Mesodermal cell (in vitro differentiated cells): Measurements from ENCODE around the gene CERKL.

Source experiments
- H3K27ac ChIP-seq: 2 replicates; pipeline ENCODE4 v1.7.0; 2013; ENCODE audit warnings: mild to moderate bottlenecking, low read depth, low read length, moderate library complexity; ENCODE audit not compliant: severe bottlenecking
- H3K36me3 ChIP-seq: 2 replicates; pipeline ENCODE4 v1.7.1; 2013; ENCODE audit warnings: mild to moderate bottlenecking, low read length, moderate library complexity; ENCODE audit not compliant: control insufficient read depth, insufficient read depth
- H3K4me1 ChIP-seq: one replicate; pipeline ENCODE4 v1.7.1; 2013; ENCODE audit warnings: mild to moderate bottlenecking, low read length; ENCODE audit not compliant: insufficient read depth, control insufficient read depth, poor library complexity, severe bottlenecking
- H3K4me3 ChIP-seq: 2 replicates; pipeline ENCODE4 v1.7.0; 2013; ENCODE audit warnings: low read length, control low read depth, mild to moderate bottlenecking; ENCODE audit not compliant: insufficient read depth, poor library complexity, severe bottlenecking; ENCODE audit errors: extremely low read depth
- H3K9me3 ChIP-seq: 2 replicates; pipeline ENCODE4 v1.7.1; 2013; ENCODE audit warnings: mild to moderate bottlenecking, low read length, moderate library complexity; ENCODE audit not compliant: control insufficient read depth
- WGBS, 2 experiments: methylation state at CpG; one replicate each; pipeline ENCODE4 v1.1.5; 2013; ENCODE audit warnings: missing lambda C conversion rate in 2 of 2; ENCODE audit not compliant: insufficient coverage in 2 of 2; 5-methylcytosine and 5-hydroxymethylcytosine counted together

The CERKL gene

GRCh38 chr2:181623159-181623558 is 33.7 kb downstream of the CERKL start:
- Histone ChIP-seq H3K4me1 (no peaks in the 10 kb centered on the region), H3K36me3 (no peaks in the 10 kb centered on the region), H3K27ac (no peak overlapping the region), H3K9me3 (no peaks in the 10 kb centered on the region), H3K4me3 (no peak overlapping the region)

- no peaks in the 10 kb centered on the region for H3K9me3 ChIP-seq
- no peak overlapping the region for H3K27ac ChIP-seq
- no peaks in the 10 kb centered on the region for H3K36me3 ChIP-seq
- H3K4me3 ChIP-seq = no peak overlapping the region
- no peaks in the 10 kb centered on the region for H3K4me1 ChIP-seq
- WGBS, 2 experiments = 78 to 80% methylated on average over 1 of the region's 3 CpGs
Observed at GRCh38 chr2:181621779-181622490, 35.0 kb downstream of the CERKL start.

GRCh38 chr2:181619516-181619915 is 37.4 kb downstream of the CERKL start:
- WGBS, 2 experiments = 63 to 70% methylated on average over 1 of the region's 2 CpGs
- Histone ChIP-seq H3K27ac (no peak overlapping the region), H3K4me3 (no peak overlapping the region), H3K36me3 (no peaks in the 10 kb centered on the region), H3K4me1 (no peaks in the 10 kb centered on the region), H3K9me3 (no peaks in the 10 kb centered on the region)

GRCh38 chr2:181616715-181617114 is 40.2 kb downstream of the CERKL start:
- no CpG with 5 or more reads among the region's 1 CpG for WGBS, 2 experiments
- H3K9me3 ChIP-seq = no peaks in the 10 kb centered on the region

GRCh38 chr2:181614874-181615638 is 41.8 kb downstream of the CERKL start:
- Histone ChIP-seq H3K27ac (no peak overlapping the region), H3K4me3 (no peak overlapping the region)
- WGBS, 2 experiments = 91 to 97% methylated on average over 4 of the region's 7 CpGs

More at GRCh38 chr2:181616715-181617114, 40.2 kb downstream of the CERKL start:
- H3K36me3 ChIP-seq = no peaks in the 10 kb centered on the region
- no peak overlapping the region for H3K4me3 ChIP-seq
- no peaks in the 10 kb centered on the region for H3K4me1 ChIP-seq
- no peak overlapping the region for H3K27ac ChIP-seq

DNA sequence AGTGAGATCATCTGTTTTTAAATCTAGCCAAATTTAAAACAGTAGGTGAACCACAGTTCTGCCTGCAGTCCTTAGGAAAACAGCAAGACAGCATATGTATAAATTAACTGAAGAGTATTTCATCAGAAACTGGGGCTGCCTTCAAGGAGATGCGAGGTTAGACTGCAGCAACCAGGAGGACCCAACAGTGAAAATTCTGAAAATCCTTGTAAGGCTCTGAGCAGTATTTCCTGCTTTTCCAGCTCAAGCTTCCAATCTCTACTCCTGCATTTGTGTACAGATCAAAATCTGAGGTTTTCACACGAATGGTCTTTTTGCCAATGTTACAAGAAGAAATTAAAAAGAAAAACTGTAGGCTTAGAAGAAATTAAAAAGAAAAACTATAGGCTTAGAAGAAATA is 43.7 kb downstream of the CERKL start:
- WGBS, 2 experiments = 86% methylated on average over 1 of the region's 2 CpGs; no CpG with 5 or more reads in 1 of the 2 experiments
- Histone ChIP-seq H3K36me3 (no peaks in the 10 kb centered on the region), H3K9me3 (no peaks in the 10 kb centered on the region), H3K4me3 (no peak overlapping the region), H3K4me1 (no peaks in the 10 kb centered on the region), H3K27ac (no peak overlapping the region)

More at GRCh38 chr2:181614874-181615638, 41.8 kb downstream of the CERKL start:
- Histone ChIP-seq H3K4me1 (no peaks in the 10 kb centered on the region), H3K9me3 (no peaks in the 10 kb centered on the region), H3K36me3 (no peaks in the 10 kb centered on the region)

DNA sequence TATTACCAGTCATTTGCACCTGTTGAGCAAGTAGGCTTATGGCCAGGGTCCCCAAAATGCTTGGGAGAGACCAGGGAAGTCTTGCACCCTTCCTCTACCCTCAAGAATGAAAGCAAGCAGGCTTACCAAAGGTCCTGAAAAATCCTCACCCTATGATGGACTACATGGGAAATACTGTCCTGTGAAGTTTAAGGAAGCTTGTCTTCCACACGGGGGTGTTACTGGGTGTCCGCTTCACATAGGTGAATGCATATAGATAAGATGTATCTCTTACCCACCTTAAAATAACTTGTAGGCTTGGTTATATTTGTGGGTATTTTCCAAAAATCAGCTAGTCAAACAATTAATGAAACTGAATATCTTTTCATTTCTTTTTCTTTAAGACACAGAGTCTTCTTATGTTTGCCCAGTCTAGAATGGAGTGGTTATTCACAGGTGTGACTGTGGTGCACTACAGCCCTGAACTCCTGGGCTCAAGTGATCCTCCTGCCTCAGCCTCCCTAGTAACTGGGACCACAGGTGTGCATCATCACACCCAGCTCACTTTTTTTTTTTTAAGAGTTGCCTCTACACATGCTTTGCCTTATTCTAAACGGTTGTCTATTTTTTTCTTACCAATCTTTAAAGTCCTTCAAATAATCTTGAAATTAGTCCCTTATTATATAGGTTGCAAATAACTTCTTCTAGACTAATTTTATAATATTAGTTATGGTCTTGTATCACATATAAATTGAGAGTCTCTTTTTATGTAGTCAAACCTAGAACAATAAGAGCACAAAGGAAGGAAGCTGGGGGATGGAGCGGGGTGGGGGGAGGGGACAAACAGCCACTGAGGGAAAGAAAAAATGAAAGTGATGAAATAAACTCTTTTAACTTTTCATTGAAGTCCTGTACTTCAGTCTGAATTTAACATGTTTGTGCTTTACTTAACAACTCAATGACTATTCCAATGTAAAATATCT is 49.0 kb downstream of the CERKL start:
- Histone ChIP-seq H3K4me3 (no peak overlapping the region), H3K27ac (no peak overlapping the region), H3K4me1 (no peaks in the 10 kb centered on the region), H3K9me3 (no peaks in the 10 kb centered on the region), H3K36me3 (no peaks in the 10 kb centered on the region)
- 100% methylated on average over 1 of the region's 4 CpGs; no CpG with 5 or more reads in 1 of the 2 experiments for WGBS, 2 experiments

- 95 to 100% methylated on average over 1 of the region's 3 CpGs for WGBS, 2 experiments
Observed at GRCh38 chr2:181605889-181606837, 50.7 kb downstream of the CERKL start.

GRCh38 chr2:181602017-181602416 is 54.9 kb downstream of the CERKL start:
- WGBS, 2 experiments = no CpG with 5 or more reads among the region's 1 CpG
- no peaks in the 10 kb centered on the region for H3K36me3 ChIP-seq
- no peak overlapping the region for H3K4me3 ChIP-seq
- no peaks in the 10 kb centered on the region for H3K9me3 ChIP-seq
- no peak overlapping the region for H3K27ac ChIP-seq
- H3K4me1 ChIP-seq = no peaks in the 10 kb centered on the region

More at GRCh38 chr2:181605889-181606837, 50.7 kb downstream of the CERKL start:
- Histone ChIP-seq H3K4me3 (no peak overlapping the region), H3K4me1 (no peaks in the 10 kb centered on the region), H3K27ac (no peak overlapping the region), H3K36me3 (no peaks in the 10 kb centered on the region), H3K9me3 (no peaks in the 10 kb centered on the region)
